ENCODE results near the gene PRKN.
A peak's percentile ranks its signal among the peaks of the same experiment; 100 is the strongest.

Gene PRKN

GRCh38 chr6:161415302-161415855 is 1312.2 kb downstream of the PRKN start:
- DNase-seq, result no peak

DNA sequence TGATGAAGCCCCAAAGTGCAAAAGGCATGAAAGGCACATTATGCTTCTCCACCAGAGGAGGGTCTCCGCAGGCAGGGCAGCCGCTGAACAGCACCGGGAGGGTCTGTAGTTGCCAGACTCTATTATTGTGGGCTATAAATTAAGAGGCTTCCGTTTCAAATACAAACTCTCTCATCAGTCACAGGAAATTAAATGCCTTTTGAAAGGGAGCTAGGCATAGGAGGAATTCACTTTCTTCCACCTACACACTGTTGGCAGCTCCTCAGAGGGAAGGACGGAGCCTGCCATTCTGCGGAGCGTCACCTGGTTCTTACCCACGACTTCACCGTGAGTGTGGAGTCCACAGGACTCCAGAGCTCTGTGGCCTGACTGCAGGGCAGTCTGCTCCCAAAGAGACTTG is 1312.9 kb downstream of the PRKN start:
- no peak for DNase-seq

DNA sequence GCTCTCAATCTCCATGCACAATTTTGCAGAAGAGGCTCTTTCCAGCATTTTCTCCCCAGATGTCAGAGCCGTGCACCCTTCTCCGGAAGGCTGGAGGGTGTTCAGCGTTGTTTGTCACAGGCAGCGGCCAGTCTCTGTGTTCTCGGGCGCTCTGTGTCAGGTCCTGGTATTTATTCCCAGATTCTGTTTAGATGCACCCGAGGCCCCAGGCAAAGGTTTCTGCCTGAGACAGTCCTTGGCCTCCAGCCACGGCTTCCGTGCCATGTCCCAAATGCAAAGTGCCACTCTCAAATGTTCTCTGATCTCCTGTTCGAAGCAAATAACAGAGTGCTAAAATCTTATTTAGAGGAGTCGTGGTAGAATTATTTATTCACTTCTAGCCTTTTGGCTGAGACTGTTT is 1313.4 kb downstream of the PRKN start:
- DNase-seq, result no peak

DNA sequence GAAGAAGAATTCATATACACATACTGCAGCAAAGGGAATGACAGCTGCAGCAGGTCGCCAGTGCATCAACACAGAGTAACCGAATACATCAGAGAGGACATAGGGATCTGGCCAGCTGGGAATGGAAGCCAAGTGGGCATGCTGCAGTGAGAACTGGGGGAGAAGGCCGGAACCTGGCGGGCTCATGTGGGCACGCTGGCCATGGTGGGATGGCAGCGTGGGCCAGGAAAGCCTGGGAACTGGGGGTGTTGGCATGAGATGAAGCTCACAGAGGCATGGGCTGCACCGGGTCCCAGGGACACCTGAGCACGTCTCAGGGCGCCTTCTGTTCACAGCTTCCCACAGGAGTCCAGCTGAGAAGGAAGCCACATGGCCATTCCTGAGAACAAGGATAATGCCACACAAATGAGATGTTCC is 1314.2 kb downstream of the PRKN start:
- no peak for DNase-seq

DNA sequence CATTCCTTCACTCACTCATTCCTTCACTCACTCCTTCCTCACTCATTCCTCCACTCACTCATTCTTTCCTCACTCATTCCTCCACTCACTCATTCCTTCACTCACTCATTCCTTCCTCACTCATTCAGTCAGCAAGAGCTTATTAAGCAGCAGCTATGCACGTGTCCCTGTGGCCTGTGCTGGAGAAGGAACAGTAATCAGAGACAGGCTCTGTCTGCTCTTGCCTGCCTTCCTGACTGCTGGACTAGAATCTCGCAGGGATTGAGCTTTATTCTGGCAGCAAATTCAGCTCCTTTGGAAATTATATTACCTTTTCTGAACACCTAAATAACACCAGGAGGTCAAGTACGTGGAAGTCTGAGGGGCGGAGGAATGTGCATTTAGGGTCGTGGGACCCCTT is 1314.8 kb downstream of the PRKN start:
- no peak for DNase-seq

DNA sequence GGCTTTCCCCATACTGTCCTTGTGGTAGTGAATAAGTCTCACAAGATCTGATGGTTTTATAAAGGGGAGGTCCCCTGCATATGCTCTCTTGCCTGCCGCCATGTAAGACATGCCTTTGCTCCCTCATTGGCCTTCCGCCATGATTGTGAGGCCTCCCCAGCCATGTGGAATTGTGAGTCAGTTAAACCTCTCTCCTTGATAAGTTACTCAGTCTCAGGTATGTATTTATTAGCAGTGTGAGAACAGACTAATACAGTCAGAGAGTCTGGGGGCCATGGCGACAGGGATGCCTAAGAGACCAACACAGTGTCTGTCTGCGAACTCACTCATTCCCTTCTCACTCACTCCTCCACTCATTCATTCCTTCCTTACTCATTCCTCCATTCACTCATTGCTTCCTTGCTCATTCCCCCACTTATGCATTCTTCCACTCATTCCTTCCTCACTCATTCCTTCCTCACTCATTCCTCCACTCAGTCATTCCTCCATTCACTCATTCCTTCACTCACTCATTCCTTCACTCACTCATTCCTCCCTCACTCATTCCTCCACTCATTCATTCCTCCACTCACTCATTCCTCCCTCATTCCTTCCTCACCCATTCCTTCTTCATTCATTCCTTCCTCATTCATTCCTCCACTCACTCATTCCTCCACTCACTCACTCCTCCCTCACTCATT is 1316.2 kb downstream of the PRKN start:
- no peak for DNase-seq

DNA sequence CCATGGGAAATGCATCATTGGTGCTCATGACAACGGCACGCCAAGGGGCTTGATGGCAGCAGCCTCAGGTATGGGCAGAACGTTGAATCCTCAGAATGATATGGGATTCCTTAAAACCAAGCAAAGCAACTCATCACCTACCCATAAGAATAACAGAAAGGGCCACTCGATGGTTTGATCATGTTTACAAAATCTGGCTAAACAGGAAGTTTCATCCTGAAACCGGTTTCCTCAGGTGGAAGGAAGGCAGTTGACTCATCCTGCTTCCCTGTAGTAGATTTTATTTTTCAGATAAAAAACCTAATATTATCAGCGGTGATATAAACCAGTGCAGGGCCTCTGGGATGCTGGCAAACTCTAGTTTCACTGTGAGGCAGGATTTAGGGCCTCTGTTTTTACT is 1316.8 kb downstream of the PRKN start:
- no peak for DNase-seq

- DNase-seq, result no peak
These were observed 1317.5 kb downstream of the PRKN start for GRCh38 chr6:161410076-161410475.

DNA sequence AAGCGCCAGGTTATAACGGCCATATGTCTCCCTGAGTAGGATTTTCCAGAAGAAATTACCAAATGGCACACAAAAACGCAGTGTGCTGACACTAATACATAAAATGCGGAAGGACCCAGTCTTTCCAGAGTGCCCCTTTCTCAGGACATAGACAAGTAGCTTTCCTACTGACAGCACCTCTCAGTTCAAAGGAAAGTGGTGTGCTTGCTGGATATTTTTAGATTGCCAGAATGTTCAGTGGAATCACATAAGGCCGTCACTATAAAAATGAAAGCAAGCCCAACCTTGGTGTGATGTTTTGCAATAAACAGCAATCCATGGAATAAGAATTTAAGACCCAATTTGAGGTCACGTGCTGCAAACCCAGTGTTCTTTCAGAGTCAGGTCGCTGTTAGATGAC is 1318.2 kb downstream of the PRKN start:
- DNase-seq, result no peak

DNA sequence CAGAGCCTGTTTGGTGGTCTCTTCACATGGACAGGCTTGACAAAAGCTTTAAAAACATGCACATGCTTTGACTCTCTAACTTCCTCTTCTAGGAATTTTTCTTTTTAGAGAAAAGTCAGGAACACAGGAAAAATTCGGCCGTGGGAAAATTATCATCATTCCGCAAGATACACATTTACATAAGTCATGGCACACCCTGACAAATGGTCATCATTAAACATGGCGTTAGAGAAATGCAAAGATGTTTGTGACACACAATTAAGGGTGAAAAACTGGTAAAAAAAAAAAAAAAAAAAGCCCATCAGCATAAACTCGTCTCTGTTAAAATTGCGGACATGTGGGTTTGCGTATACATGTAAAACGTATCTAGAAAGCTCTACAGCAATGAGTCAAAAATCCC is 1319.5 kb downstream of the PRKN start:
- no peak for DNase-seq

GRCh38 chr6:161407581-161407980 is 1320.0 kb downstream of the PRKN start:
- no peak for DNase-seq

DNA sequence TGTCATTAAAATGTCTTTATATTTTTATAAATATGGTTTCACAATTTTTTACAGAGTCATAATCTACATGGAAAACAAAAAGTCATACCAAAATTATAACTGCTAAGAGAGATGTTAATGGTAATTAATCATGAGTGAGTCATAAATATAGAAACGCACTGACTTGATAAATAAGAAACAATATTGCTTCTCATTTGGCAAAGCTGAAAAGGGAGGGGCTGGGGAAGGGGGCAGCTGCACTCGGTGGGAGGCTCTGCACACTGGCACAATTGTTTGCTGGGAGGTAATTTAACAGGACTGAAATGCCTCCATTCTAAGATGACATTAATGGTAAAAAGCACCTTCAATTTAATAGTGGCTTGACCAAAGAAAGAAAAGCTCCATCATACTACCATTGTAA is 1320.5 kb downstream of the PRKN start:
- DNase-seq, result no peak

DNA sequence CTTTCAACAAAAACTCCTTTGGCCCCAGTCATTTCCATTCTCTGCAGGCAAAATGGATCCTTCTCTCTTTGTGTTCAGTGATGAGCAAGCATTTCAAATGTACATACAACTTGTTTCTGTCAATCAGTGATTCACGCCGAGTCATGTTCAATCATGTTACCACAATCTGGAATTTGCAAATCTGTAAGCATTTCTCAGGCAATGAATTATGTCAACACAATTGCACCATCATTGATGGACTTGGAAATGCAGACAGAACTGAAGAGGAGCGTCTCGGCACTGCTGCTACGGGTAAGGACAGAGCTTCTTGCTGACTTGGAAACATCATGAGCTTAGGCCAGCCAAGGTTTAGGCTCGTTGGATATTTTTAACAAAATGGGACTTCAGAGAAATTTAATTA is 1320.9 kb downstream of the PRKN start:
- no peak for DNase-seq

DNA sequence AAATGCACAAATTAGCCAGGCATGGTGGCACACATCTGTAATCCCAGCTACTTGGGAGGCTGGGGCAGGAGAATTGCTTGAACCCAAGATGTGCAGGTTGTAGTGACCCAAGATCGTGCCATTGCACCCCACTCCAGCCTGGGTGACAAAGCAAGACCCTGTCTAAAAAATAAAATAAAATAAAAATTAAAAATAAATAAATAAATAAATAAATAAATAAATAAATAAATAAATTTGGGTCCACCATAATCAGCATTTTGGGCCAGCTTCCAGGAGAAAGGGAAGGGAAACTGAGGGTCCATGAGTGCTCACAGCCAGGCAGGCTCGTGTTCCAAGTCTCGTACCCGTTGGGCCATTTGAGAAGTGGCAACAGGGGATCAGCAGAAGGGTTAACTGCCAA is 1322.1 kb downstream of the PRKN start:
- DNase-seq, result no peak

DNA sequence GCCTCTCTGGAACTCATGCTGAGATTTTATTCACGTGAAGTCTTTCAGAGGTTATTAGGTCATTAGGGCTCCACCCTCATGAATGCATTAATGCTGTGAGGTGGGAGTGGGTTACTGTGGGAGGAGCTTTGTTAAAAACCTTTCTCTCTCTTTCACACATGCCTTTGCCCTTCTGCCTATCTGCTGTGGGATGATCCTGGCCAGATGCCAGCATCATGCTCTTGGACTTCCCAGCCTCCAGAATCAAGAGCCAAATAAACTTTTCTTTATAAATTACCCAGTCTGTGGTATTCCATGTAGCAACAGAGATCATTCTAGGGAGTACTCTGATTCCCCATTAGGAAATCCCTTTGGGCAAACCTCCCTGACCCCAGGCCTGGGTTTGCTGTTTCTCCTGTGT is 1323.8 kb downstream of the PRKN start:
- no peak for DNase-seq

GRCh38 chr6:161401587-161402309 is 1325.8 kb downstream of the PRKN start:
- DNase-seq, result no peak

- DNase-seq, result no peak
These were observed 1326.9 kb downstream of the PRKN start for GRCh38 chr6:161400671-161401070.

- DNase-seq, result no peak
These were observed 1331.0 kb downstream of the PRKN start for GRCh38 chr6:161396539-161396938.

DNA sequence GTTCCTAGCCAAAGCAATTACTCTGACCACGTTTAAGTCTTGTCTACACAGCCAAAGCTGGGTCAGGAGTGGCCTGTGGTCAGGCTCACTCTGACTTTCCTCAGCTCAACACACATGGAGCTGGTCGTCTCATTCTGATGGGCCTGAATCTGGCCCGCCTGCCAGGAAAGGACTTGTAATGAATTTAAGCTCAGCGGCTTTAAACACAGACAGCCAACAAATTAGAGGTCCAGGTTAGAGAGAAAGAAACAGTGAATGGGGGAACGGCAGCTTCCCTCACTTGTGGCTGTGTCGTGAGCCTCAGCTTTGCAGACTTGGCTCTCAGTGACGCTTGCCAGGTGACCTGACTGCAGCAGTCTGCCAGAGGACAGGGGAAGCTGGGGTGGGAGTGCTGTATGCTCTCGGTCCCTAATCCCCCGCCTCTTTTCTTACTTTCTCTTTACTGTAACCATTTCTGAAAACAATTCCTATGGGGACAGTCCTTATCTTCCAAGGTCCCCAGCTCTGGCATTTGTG is 1331.8 kb downstream of the PRKN start:
- DNase-seq, result no peak

DNA sequence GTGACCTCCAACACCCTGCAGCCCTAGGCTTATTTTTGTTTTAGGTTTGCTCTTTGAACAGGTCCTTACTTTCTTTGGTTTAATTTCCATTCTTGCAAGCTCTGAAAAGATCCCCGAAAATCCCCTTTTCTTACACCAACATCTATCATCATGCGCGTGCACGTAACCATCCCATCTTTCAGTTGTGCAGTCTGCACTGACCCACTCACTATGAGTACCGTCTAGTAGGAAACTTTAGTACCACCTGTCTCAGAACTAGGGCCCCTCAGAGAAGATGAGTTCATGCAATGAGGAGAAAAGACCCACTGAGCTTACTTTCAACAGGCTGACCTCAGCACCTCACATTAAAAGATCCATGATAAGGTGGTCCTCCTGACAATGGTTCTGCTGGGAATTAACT is 1333.1 kb downstream of the PRKN start:
- DNase-seq, result no peak

- peak; percentile 9 for DNase-seq
These were observed 1333.7 kb downstream of the PRKN start for GRCh38 chr6:161393839-161394364.

GRCh38 chr6:161393292-161393691 is 1334.3 kb downstream of the PRKN start:
- no peak for DNase-seq

DNA sequence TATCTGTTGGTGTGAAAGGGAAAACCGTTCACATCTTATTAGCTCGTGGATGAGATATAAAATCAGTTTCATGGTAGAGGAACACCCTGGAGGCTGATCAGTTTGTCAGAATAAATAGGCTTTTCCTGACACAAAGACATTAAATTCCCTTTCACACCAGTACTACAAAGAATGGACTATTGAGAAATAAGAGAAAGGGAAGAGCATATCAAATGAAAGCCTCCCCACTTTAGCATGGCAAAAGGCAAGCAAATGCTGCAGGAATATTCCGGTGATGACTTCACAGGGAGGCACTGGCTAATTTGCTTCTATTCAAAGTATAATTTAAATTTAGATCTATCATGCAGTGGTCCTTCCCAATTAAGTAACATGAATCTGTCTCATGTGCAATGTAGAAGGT is 1337.8 kb downstream of the PRKN start:
- DNase-seq, result no peak

DNA sequence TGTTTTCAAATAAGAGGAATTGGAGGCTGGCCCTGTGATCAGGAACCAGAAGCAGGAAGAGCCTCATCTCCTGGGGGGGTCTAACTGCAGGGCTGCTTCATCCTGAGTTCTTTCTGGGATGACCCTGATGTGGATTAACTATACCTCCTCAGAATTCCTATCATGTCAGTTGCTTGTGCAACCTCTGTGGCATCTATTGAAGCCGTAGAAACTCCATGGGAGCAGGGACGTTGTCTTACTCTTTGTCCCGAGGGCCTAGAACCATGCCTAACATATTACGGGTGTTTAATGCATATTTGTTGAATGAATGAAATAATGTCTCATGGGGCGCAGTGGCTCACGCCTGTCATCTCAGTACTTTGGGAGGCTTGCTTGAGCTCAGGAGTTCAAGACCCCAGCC is 1343.6 kb downstream of the PRKN start:
- no peak for DNase-seq

All from NCI-H1694 (cell line).